PC-3 (cell line): Measurements from ENCODE around the gene GPR89A.
"Not testable (repeated sequence)": the region's sequence is repeated elsewhere in the genome, so short reads cannot be mapped to it uniquely, and the experiment has no call there.

ENCODE experiments used
- EZH2 ChIP-seq: fragments of 300-600 bp; sonication (generic); IDR thresholded peaks from one replicate; pipeline ENCODE4 v1.6.1; 2017; ENCODE audit warnings: antibody characterized with exemption, mild to moderate bottlenecking, low read length; ENCODE audit not compliant: unreplicated experiment
- EZH2phosphoT487 ChIP-seq: fragments of 300-600 bp; sonication (generic); IDR thresholded peaks from 2 replicates; pipeline ENCODE4 v1.6.1; 2018; ENCODE audit warnings: mild to moderate bottlenecking, antibody characterized with exemption, low read length, borderline replicate concordance
- TF ChIP-seq, protein P1 (sequence below): fragments of 300-600 bp; sonication (generic); conservative IDR thresholded peaks from 2 replicates; pipeline ENCODE4 v1.5.1; 2017; ENCODE audit warnings: antibody characterized with exemption, low read depth, mild to moderate bottlenecking, low read length

DNA sequence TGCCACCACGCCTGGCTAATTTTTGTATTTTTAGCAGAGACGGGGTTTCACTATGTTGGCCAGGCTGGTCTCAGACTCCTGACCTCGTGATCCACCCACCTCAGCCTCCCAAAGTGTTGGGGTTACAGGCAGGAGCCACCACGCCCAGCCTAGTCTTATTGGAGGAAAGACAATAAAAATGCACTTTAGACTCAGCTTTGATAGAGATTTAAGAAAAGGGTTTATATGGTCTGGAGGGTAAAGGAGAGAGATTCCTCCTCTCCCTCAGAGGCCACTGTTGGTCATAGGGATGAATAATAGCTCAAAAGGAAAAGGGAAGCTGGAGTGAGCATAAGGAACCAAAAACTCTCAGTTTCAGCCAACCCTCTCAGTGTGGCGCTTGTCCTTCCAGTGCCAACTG lies 8.4 kb upstream of the GPR89A start:
- TF ChIP-seq, protein P1, sequence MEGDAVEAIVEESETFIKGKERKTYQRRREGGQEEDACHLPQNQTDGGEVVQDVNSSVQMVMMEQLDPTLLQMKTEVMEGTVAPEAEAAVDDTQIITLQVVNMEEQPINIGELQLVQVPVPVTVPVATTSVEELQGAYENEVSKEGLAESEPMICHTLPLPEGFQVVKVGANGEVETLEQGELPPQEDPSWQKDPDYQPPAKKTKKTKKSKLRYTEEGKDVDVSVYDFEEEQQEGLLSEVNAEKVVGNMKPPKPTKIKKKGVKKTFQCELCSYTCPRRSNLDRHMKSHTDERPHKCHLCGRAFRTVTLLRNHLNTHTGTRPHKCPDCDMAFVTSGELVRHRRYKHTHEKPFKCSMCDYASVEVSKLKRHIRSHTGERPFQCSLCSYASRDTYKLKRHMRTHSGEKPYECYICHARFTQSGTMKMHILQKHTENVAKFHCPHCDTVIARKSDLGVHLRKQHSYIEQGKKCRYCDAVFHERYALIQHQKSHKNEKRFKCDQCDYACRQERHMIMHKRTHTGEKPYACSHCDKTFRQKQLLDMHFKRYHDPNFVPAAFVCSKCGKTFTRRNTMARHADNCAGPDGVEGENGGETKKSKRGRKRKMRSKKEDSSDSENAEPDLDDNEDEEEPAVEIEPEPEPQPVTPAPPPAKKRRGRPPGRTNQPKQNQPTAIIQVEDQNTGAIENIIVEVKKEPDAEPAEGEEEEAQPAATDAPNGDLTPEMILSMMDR: not testable (repeated sequence)
- TF ChIP-seq EZH2, EZH2phosphoT487: not testable (repeated sequence)
